Measurements from ENCODE around the gene VPS4A.
"Not testable (repeated sequence)": the region's sequence is repeated elsewhere in the genome, so short reads cannot be mapped to it uniquely, and the experiment has no call there.

VPS4A gene

DNA sequence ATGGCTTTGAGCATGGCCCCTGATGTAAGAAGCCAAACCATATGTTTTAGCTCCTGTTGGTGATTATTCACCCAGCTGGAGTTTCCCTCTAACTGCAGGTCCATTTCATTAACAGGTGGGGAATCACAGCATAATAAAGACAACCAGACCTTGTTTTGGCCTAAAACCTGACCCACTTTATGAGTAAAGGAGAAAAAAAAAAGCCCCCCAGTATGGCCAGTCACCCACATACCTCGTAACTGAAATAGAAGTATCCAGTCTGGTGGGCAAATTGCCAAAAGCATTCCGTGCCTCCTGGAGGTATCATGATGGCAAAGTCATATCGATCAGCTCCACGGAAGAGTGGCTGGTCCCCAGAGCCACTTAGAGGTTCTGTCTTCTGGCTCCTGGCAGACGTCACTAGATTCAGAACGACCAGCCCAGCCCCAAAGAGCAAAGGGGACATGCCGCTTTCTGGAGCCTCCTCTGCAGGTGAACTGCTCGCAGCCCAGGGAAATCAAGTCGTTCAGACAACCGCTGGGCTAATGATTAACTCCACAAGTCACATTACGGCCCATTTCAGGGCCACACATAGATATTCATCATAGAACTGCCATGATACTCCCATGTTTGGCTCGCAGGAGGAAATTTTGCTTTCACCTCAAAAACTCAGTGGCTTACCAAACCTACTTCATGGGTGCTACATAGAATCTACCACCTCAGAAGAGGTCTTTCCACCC, 40.3 kb downstream of the VPS4A start, which contains the start of gene TMED6:
TSS of gene TMED6 (minus strand) at position 478 of the 719 bp plus-strand sequence. CDS start at position 445, 33 bp downstream.
- TF ChIP-seq POLR2AphosphoS5 (IDR thresholded peaks at IDR 0.05; ENCODE audit: low read depth) (no peak), SPI1 (IDR thresholded peaks at IDR 0.05; ENCODE audit: borderline replicate concordance, low read depth) (no peak), GABPA (IDR thresholded peaks at IDR 0.05; ENCODE audit: low read depth) (no peak)
- TF ChIP-seq, protein P1, sequence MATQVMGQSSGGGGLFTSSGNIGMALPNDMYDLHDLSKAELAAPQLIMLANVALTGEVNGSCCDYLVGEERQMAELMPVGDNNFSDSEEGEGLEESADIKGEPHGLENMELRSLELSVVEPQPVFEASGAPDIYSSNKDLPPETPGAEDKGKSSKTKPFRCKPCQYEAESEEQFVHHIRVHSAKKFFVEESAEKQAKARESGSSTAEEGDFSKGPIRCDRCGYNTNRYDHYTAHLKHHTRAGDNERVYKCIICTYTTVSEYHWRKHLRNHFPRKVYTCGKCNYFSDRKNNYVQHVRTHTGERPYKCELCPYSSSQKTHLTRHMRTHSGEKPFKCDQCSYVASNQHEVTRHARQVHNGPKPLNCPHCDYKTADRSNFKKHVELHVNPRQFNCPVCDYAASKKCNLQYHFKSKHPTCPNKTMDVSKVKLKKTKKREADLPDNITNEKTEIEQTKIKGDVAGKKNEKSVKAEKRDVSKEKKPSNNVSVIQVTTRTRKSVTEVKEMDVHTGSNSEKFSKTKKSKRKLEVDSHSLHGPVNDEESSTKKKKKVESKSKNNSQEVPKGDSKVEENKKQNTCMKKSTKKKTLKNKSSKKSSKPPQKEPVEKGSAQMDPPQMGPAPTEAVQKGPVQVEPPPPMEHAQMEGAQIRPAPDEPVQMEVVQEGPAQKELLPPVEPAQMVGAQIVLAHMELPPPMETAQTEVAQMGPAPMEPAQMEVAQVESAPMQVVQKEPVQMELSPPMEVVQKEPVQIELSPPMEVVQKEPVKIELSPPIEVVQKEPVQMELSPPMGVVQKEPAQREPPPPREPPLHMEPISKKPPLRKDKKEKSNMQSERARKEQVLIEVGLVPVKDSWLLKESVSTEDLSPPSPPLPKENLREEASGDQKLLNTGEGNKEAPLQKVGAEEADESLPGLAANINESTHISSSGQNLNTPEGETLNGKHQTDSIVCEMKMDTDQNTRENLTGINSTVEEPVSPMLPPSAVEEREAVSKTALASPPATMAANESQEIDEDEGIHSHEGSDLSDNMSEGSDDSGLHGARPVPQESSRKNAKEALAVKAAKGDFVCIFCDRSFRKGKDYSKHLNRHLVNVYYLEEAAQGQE (IDR thresholded peaks at IDR 0.05; ENCODE audit: insufficient replicate concordance, low read depth), result no peak
- TF ChIP-seq, protein P2, sequence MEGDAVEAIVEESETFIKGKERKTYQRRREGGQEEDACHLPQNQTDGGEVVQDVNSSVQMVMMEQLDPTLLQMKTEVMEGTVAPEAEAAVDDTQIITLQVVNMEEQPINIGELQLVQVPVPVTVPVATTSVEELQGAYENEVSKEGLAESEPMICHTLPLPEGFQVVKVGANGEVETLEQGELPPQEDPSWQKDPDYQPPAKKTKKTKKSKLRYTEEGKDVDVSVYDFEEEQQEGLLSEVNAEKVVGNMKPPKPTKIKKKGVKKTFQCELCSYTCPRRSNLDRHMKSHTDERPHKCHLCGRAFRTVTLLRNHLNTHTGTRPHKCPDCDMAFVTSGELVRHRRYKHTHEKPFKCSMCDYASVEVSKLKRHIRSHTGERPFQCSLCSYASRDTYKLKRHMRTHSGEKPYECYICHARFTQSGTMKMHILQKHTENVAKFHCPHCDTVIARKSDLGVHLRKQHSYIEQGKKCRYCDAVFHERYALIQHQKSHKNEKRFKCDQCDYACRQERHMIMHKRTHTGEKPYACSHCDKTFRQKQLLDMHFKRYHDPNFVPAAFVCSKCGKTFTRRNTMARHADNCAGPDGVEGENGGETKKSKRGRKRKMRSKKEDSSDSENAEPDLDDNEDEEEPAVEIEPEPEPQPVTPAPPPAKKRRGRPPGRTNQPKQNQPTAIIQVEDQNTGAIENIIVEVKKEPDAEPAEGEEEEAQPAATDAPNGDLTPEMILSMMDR (IDR thresholded peaks at IDR 0.05; ENCODE audit: insufficient read depth, low read length), result no peak
- no peaks in the 10 kb centered on the region for H3K27me3 ChIP-seq (ENCODE audit: insufficient read depth, poor library complexity, severe bottlenecking)
- DNase-seq (ENCODE audit: low read depth in 1 of 2, low spot score in 1 of 2), result no peak
- H3K27ac ChIP-seq (replicated peaks), result no peak within 1 kb of the TSS
- no peak within 1 kb of the TSS for H3K4me3 ChIP-seq (replicated peaks; ENCODE audit: insufficient read depth, low read length)

DNA sequence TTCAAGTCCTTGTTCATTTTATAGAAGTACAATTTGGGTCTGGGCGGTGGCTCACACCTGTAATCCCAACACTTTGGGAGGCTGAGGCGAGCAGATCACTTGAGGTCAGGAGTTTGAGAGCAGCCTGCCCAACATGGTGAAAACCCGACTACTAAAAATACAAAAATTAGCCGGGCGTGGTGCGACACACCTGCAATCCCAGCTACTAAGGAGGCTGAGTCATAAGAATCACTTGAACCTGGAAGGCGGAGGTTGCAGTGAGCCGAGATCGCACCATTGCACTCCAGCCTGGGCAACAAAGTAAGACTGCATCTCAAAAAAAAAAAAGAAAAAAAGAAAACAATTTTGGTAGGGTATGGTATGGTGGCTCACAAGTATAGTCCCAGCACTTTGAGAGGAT, 48.9 kb downstream of the VPS4A start:
- H3K27ac ChIP-seq (replicated peaks); H3K27me3 ChIP-seq (ENCODE audit: insufficient read depth, poor library complexity, severe bottlenecking); H3K4me3 ChIP-seq (replicated peaks; ENCODE audit: insufficient read depth, low read length); DNase-seq (ENCODE audit: low read depth in 1 of 2, low spot score in 1 of 2): not testable (repeated sequence)

DNA sequence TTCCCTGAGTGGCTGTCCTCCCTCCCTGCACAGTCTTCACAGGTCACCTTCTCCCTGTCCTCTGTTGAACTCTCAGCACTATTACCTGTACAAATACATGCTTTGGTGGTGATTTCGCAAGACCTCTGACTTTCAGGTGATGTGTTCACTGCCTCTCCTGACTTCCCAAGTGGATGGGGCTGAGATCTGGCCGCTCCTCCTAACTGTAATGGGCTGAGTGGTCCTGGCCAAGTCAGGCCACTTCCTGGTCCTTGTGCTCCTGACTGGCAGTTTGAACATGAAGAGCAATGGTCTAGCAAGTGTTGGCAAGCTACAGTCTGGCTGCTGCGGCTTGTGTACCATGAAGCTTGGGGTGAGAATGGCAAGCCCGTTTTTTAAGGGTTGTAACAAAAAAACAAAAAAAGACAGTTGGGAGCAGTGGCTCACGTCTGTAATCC, 52.1 kb downstream of the VPS4A start:
- Histone ChIP-seq H3K27ac (replicated peaks) (no peak overlapping the region), H3K27me3 (ENCODE audit: insufficient read depth, poor library complexity, severe bottlenecking) (no peaks in the 10 kb centered on the region), H3K4me3 (replicated peaks; ENCODE audit: insufficient read depth, low read length) (no peak overlapping the region)
- TF ChIP-seq SPI1 (IDR thresholded peaks at IDR 0.05; ENCODE audit: borderline replicate concordance, low read depth), result no peak
- TF ChIP-seq, protein P2 (IDR thresholded peaks at IDR 0.05; ENCODE audit: insufficient read depth, low read length), result no peak
- TF ChIP-seq POLR2AphosphoS5 (IDR thresholded peaks at IDR 0.05; ENCODE audit: low read depth), result no peak
- no peak for TF ChIP-seq GABPA (IDR thresholded peaks at IDR 0.05; ENCODE audit: low read depth)
- TF ChIP-seq, protein P1 (IDR thresholded peaks at IDR 0.05; ENCODE audit: insufficient replicate concordance, low read depth), result no peak
- no peak for DNase-seq (ENCODE audit: low read depth in 1 of 2, low spot score in 1 of 2)

DNA sequence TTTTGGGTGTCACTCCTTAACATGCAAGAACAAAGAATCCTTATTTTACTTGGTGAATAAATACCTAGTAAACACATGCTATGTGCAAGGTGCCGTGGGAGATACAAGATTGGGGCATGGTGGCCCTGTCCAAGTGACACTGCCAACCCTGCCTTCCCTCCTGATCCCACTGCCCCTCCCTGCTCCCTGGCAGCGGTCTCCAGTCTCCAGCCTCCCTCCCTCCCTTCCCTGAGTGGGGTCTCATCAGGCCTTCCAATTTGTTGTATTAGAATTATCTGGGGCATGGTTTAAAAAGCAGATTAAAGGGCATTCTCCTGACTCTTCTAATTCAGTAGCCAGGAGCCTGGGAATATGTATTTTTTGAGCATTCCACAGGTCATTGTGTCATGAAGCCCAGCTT, 52.9 kb downstream of the VPS4A start:
- TF ChIP-seq, protein P1 (IDR thresholded peaks at IDR 0.05; ENCODE audit: insufficient replicate concordance, low read depth), result no peak
- TF ChIP-seq POLR2AphosphoS5 (IDR thresholded peaks at IDR 0.05; ENCODE audit: low read depth), result no peak
- Histone ChIP-seq H3K4me3 (replicated peaks; ENCODE audit: insufficient read depth, low read length) (no peak overlapping the region), H3K27me3 (ENCODE audit: insufficient read depth, poor library complexity, severe bottlenecking) (no peaks in the 10 kb centered on the region), H3K27ac (replicated peaks) (no peak overlapping the region)
- DNase-seq (ENCODE audit: low read depth in 1 of 2, low spot score in 1 of 2), result no peak

Data from HL-60 (cell line).